ENCODE results near the gene TSHR.

- TF ChIP-seq, protein P1, sequence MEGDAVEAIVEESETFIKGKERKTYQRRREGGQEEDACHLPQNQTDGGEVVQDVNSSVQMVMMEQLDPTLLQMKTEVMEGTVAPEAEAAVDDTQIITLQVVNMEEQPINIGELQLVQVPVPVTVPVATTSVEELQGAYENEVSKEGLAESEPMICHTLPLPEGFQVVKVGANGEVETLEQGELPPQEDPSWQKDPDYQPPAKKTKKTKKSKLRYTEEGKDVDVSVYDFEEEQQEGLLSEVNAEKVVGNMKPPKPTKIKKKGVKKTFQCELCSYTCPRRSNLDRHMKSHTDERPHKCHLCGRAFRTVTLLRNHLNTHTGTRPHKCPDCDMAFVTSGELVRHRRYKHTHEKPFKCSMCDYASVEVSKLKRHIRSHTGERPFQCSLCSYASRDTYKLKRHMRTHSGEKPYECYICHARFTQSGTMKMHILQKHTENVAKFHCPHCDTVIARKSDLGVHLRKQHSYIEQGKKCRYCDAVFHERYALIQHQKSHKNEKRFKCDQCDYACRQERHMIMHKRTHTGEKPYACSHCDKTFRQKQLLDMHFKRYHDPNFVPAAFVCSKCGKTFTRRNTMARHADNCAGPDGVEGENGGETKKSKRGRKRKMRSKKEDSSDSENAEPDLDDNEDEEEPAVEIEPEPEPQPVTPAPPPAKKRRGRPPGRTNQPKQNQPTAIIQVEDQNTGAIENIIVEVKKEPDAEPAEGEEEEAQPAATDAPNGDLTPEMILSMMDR (IDR thresholded peaks at IDR 0.05) = peak; percentile 83 to 91 (median 84)
- no peak for TF ChIP-seq EP300 (IDR thresholded peaks at IDR 0.05)
These were observed 32.0 kb downstream of the TSHR start for GRCh38 chr14:80987235-80988032.

Data from tibial nerve (tissue), 4 donors.